ENCODE results near the gene CTNNA3.

DNA sequence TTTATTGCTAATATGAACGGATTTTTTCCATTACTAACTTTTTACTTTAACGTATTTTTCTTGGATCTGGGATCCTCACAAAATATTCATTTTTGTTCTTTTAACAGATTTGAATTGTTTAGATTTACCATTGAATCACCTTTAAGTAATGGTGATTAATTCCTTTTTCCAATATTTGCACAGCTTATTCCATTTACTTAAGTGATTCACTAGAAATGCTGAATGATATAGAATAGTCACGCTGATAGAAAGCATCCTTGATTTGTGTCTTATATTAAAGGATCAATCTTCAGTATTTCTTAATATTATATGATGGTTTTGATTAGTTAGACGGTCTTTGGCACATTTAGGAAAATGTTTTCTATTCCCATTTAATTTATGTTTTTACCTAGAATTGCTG lies 886.6 kb downstream of the CTNNA3 start:
- no peak for TF ChIP-seq POLR2A (IDR thresholded peaks at IDR 0.05)
- TF ChIP-seq, protein P1, sequence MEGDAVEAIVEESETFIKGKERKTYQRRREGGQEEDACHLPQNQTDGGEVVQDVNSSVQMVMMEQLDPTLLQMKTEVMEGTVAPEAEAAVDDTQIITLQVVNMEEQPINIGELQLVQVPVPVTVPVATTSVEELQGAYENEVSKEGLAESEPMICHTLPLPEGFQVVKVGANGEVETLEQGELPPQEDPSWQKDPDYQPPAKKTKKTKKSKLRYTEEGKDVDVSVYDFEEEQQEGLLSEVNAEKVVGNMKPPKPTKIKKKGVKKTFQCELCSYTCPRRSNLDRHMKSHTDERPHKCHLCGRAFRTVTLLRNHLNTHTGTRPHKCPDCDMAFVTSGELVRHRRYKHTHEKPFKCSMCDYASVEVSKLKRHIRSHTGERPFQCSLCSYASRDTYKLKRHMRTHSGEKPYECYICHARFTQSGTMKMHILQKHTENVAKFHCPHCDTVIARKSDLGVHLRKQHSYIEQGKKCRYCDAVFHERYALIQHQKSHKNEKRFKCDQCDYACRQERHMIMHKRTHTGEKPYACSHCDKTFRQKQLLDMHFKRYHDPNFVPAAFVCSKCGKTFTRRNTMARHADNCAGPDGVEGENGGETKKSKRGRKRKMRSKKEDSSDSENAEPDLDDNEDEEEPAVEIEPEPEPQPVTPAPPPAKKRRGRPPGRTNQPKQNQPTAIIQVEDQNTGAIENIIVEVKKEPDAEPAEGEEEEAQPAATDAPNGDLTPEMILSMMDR (IDR thresholded peaks at IDR 0.05): no peak

Measured in right lobe of liver (tissue), 4 donors.